ENCODE data around the gene LTBP3. TPM values are rescaled to one million over a fixed set of nuclear protein-coding genes. Genes with fewer than 3 reads are reported as not detected.
A peak's percentile ranks its signal among the peaks of the same experiment; 100 is the strongest.

Gene LTBP3
- total RNA-seq, 3 donors from 2014 or later, result 63.0 to 98.9 (median 95.7) TPM

GRCh38 chr11:65589444-65590239, 31.5 kb upstream of the LTBP3 start:
- no peak overlapping the region for H3K4me3 ChIP-seq
- peak overlapping the region in 1 of 2 donors; percentile 19 for H3K27ac ChIP-seq
- no peaks in the 10 kb centered on the region for H3K27me3 ChIP-seq
- H3K9me3 ChIP-seq, result no peaks in the 10 kb centered on the region
- H3K36me3 ChIP-seq, result no peaks in the 10 kb centered on the region
- intact Hi-C loops (cut with DNase I; ENCODE audit: low total_unique reads), result loop anchor here (5.0 kb wide), 1 partner anchor 47 kb away; no protein-coding TSS in a partner anchor
- TF ChIP-seq POLR2AphosphoS5 (IDR thresholded peaks at IDR 0.05) (no peak), POLR2A (IDR thresholded peaks at IDR 0.05) (no peak), CTCF (IDR thresholded peaks at IDR 0.05) (no peak)
- peaks cover 0 to 4% of the 10 kb centered on the region in 2 donors for H3K4me1 ChIP-seq
- DNase-seq (ENCODE audit: low spot score in 2 of 2), result no peak

- Histone ChIP-seq H3K36me3 (no peaks in the 10 kb centered on the region), H3K4me1 (peaks cover 0 to under 1% of the 10 kb centered on the region in 2 donors), H3K4me3 (no peak overlapping the region), H3K27me3 (no peaks in the 10 kb centered on the region), H3K9me3 (no peaks in the 10 kb centered on the region), H3K27ac (peak overlapping the region; percentile 19 to 56)
- DNase-seq (ENCODE audit: low spot score in 2 of 2), result no peak
- intact Hi-C loops (cut with DNase I; ENCODE audit: low total_unique reads), result loop anchor here (5.0 kb wide), 1 partner anchor 46 kb away; no protein-coding TSS in a partner anchor
- TF ChIP-seq POLR2A (IDR thresholded peaks at IDR 0.05), result no peak
- TF ChIP-seq CTCF (IDR thresholded peaks at IDR 0.05), result peak; percentile 20 to 71 (median 45)
These were observed 30.3 kb upstream of the LTBP3 start for GRCh38 chr11:65588199-65589054.

GRCh38 chr11:65586676-65587075, 28.5 kb upstream of the LTBP3 start:
- Histone ChIP-seq H3K27ac (peak overlapping the region in 1 of 2 donors; percentile 56), H3K4me1 (no peaks in the 10 kb centered on the region), H3K4me3 (no peak overlapping the region), H3K36me3 (no peaks in the 10 kb centered on the region), H3K9me3 (no peaks in the 10 kb centered on the region), H3K27me3 (no peaks in the 10 kb centered on the region)
- intact Hi-C loops (cut with DNase I; ENCODE audit: low total_unique reads), result loop anchor here (5.0 kb wide), 1 partner anchor 44 kb away; no protein-coding TSS in a partner anchor
- TF ChIP-seq POLR2AphosphoS5 (IDR thresholded peaks at IDR 0.05) (no peak), POLR2A (IDR thresholded peaks at IDR 0.05) (no peak), CTCF (IDR thresholded peaks at IDR 0.05) (no peak)
- no peak for DNase-seq (ENCODE audit: low spot score in 2 of 2)

GRCh38 chr11:65586247-65586630, 28.1 kb upstream of the LTBP3 start:
- Histone ChIP-seq H3K27me3 (no peaks in the 10 kb centered on the region), H3K36me3 (no peaks in the 10 kb centered on the region), H3K4me3 (no peak overlapping the region), H3K9me3 (no peaks in the 10 kb centered on the region), H3K4me1 (no peaks in the 10 kb centered on the region), H3K27ac (peak overlapping the region in 1 of 2 donors; percentile 56)
- TF ChIP-seq POLR2AphosphoS5 (IDR thresholded peaks at IDR 0.05) (no peak), POLR2A (IDR thresholded peaks at IDR 0.05) (no peak)
- intact Hi-C loops (cut with DNase I; ENCODE audit: low total_unique reads), result loop anchor here (5.0 kb wide), 1 partner anchor 44 kb away; no protein-coding TSS in a partner anchor
- no peak for DNase-seq (ENCODE audit: low spot score in 2 of 2)

- DNase-seq (ENCODE audit: low spot score in 2 of 2), result no peak
- H3K9me3 ChIP-seq, result no peaks in the 10 kb centered on the region
- TF ChIP-seq POLR2A (IDR thresholded peaks at IDR 0.05) (no peak), CTCF (IDR thresholded peaks at IDR 0.05) (no peak), POLR2AphosphoS5 (IDR thresholded peaks at IDR 0.05) (no peak)
- intact Hi-C loops (cut with DNase I; ENCODE audit: low total_unique reads), result loop anchor here (5.0 kb wide), 1 partner anchor 43 kb away; no protein-coding TSS in a partner anchor
- H3K27ac ChIP-seq, result no peak overlapping the region
- H3K4me1 ChIP-seq, result no peaks in the 10 kb centered on the region
- H3K36me3 ChIP-seq, result no peaks in the 10 kb centered on the region
- no peaks in the 10 kb centered on the region for H3K27me3 ChIP-seq
- no peak overlapping the region for H3K4me3 ChIP-seq
These were observed 27.5 kb upstream of the LTBP3 start for GRCh38 chr11:65585396-65586246.
